Glutamatergic neuron (in vitro differentiated cells): ENCODE measurements around the gene ATG5. TPM values are rescaled to one million over a fixed set of nuclear protein-coding genes. Genes with fewer than 3 reads are reported as not detected.

Experiments used
- DNase-seq: peaks from one replicate; pipeline ENCODE4 v3.0.0; 2022
- H3K27ac Mint-ChIP-seq: one replicate; pipeline ENCODE4 v1.8.0; 2020; ENCODE audit warnings: mild to moderate bottlenecking, mixed read lengths, inconsistent platforms; ENCODE audit not compliant: unreplicated experiment
- H3K27me3 Mint-ChIP-seq: one replicate; pipeline ENCODE4 v1.8.0; 2020; ENCODE audit warnings: mild to moderate bottlenecking, moderate library complexity, mixed read lengths, inconsistent platforms; ENCODE audit not compliant: unreplicated experiment
- H3K36me3 Mint-ChIP-seq: one replicate; pipeline ENCODE4 v1.8.0; 2020; ENCODE audit warnings: mild to moderate bottlenecking, mixed read lengths, inconsistent platforms; ENCODE audit not compliant: unreplicated experiment
- H3K4me1 Mint-ChIP-seq: one replicate; pipeline ENCODE4 v1.8.0; 2020; ENCODE audit warnings: mild to moderate bottlenecking, low read depth, mixed read lengths, inconsistent platforms; ENCODE audit not compliant: unreplicated experiment
- H3K4me3 Mint-ChIP-seq: one replicate; pipeline ENCODE4 v1.8.0; 2020; ENCODE audit warnings: mild to moderate bottlenecking, mixed read lengths, inconsistent platforms; ENCODE audit not compliant: unreplicated experiment
- H3K9me3 Mint-ChIP-seq: one replicate; pipeline ENCODE4 v1.8.0; 2020; ENCODE audit warnings: mild to moderate bottlenecking, moderate library complexity, mixed read lengths, inconsistent platforms; ENCODE audit not compliant: unreplicated experiment
- total RNA-seq: library from RNA; stranded (reverse); fragmentation: NEBNext Ultra II Directional; extraction: Animal tissue kit (Norgen Biotek cat#: 25700); gene quantifications from one replicate; pipeline ENCODE4 v1.2.1, GENCODE V29; 2021; ENCODE audit not compliant: unreplicated experiment
- TF ChIP-seq, protein P1 (sequence below): fragments of 200-600 bp; sonication (generic); IDR thresholded peaks from one replicate; pipeline ENCODE4 v1.5.0; 2021; ENCODE audit not compliant: partially characterized antibody, unreplicated experiment

The ATG5 gene
- total RNA-seq, 1 donor from 2014 or later: 24.8 TPM

DNA sequence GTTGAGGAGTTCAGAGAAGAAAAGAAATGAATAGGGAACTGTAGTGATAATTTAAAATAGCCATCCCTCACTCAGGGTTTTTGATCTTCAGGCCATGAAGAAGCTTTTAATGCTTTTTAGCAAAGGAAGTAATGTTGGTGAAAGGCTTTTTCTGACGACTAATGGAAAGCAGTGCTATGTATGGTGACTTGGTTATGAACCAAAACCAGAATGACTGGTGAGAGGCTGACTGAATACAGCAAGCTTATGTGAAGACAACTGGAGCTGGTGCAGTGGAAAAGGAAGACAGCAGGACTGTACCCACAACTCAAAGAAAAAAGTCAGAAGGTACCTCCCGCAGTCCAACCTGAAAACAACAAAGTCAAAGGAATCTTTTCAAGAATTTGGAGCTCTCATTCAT, 120.6 kb downstream of the ATG5 start:
- Mint-ChIP-seq H3K9me3 (no peaks in the 10 kb centered on the region), H3K27ac (no peak overlapping the region)
- TF ChIP-seq, protein P1, sequence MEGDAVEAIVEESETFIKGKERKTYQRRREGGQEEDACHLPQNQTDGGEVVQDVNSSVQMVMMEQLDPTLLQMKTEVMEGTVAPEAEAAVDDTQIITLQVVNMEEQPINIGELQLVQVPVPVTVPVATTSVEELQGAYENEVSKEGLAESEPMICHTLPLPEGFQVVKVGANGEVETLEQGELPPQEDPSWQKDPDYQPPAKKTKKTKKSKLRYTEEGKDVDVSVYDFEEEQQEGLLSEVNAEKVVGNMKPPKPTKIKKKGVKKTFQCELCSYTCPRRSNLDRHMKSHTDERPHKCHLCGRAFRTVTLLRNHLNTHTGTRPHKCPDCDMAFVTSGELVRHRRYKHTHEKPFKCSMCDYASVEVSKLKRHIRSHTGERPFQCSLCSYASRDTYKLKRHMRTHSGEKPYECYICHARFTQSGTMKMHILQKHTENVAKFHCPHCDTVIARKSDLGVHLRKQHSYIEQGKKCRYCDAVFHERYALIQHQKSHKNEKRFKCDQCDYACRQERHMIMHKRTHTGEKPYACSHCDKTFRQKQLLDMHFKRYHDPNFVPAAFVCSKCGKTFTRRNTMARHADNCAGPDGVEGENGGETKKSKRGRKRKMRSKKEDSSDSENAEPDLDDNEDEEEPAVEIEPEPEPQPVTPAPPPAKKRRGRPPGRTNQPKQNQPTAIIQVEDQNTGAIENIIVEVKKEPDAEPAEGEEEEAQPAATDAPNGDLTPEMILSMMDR: no peak

DNA sequence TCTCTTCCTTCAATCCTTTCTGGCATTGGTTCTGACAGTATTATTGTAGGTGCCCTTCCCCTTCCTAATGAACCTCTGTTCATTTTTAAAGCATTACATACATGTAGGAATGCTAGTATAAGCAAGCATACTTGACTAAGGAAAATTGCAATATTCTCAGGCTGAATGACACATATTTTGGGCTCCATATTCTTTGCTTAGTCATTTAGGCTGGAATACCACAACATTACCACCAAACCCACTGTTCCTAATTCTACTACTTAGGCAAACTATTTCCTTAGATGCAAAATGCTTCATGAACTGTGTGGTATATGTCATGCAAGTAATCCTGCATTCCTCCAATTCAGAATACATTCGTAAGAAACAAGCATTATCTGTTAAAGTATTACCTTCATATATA, 125.6 kb downstream of the ATG5 start:
- Mint-ChIP-seq H3K9me3 (no peaks in the 10 kb centered on the region), H3K4me3 (no peak overlapping the region), H3K4me1 (no peaks in the 10 kb centered on the region), H3K27me3 (no peaks in the 10 kb centered on the region), H3K27ac (no peak overlapping the region), H3K36me3 (no peaks in the 10 kb centered on the region)
- TF ChIP-seq, protein P1: no peak
- no peak for DNase-seq

More for the DNA sequence above, 120.6 kb downstream of the ATG5 start:
- H3K4me1 Mint-ChIP-seq: no peaks in the 10 kb centered on the region
- DNase-seq: no peak
- no peak overlapping the region for H3K4me3 Mint-ChIP-seq
- no peaks in the 10 kb centered on the region for H3K36me3 Mint-ChIP-seq
- no peaks in the 10 kb centered on the region for H3K27me3 Mint-ChIP-seq

DNA sequence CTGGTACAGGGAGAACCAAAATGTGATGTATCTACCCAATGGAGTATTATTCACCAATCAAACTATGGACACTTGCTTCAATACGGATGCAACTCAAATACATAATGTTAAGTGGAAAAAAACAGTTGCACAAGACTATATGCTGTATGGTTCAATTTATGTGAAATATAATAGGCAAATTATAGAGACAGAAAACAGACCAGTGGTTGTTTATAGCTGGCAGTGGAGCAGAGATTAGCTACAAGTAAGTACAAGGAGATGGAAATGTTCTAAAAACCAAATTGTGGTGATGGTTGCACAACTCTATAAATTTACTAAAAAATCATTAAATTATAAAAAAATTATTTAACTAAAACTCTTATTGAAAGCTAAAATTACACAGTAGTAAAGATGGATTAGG, 126.2 kb downstream of the ATG5 start:
- no peak overlapping the region for H3K4me3 Mint-ChIP-seq
- H3K4me1 Mint-ChIP-seq: no peaks in the 10 kb centered on the region
- H3K27ac Mint-ChIP-seq: no peak overlapping the region
- TF ChIP-seq, protein P1: no peak
- H3K27me3 Mint-ChIP-seq: no peaks in the 10 kb centered on the region
- H3K9me3 Mint-ChIP-seq: no peaks in the 10 kb centered on the region
- H3K36me3 Mint-ChIP-seq: no peaks in the 10 kb centered on the region
- no peak for DNase-seq

DNA sequence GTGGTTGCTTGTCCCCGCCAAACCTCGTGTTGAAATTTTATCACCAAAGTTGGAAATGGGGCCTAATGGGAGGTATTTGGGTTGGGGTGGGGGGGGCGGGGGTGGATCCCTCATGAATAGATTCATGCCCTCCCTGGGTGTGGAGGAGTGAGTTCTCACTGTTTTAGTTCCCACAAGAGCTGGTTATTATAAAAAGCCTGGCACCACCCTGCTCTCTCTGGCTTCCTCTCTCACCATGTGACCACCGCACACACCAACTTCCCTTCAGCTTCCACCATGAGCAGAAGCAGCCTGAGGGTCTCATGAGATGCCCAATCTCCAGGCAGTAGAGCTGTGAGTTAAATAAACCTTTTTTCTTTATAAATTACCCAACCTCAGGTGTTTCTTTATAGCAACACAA, 128.1 kb downstream of the ATG5 start:
- no peak for DNase-seq
- Mint-ChIP-seq H3K4me1 (no peaks in the 10 kb centered on the region), H3K9me3 (no peaks in the 10 kb centered on the region), H3K4me3 (no peak overlapping the region), H3K27ac (no peak overlapping the region), H3K36me3 (no peaks in the 10 kb centered on the region), H3K27me3 (no peaks in the 10 kb centered on the region)
- TF ChIP-seq, protein P1: no peak

DNA sequence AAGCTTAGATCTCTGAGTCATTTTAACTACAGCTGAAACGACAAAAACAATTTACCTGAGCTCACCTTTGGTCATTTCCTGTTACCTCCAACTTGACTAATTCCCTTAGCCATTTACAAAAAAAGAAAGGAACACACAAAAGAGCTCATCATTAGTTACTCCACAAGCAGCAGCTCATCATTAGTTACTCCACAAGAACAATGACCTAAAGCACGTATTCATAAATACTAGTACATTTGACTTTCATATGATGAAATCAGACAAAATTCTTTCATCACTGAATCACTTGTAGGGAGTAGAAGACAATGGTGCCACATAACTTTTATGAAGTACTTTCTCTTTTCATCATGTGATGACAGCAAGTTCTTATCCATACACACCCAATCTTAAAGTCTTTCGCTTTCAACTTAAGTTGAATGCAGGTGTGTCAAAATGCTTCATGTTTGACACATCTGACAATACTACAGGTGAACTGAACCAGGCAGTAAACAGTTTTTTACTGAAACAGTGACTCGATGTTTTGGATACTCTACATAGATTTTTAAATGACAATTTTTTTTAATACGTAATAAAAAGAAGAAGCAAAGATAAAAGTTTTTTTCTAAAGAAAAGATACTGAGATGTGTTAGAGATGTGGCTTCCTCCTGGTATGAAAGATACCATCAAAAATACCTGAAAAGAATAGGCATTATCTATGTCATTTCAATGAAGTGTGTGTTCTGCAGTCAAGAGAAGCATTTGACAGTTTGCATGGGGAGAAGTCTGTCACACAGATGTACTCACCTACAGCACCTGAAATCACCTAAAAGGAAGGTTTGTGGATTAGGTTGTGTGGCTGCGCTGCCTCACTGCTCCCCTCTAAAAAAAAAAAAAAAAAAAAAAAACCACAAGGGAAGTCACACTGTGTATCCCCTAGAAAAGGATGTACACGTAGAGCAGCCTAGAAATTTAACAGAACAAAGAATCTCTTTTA, 130.3 kb downstream of the ATG5 start:
- TF ChIP-seq, protein P1: no peak

More for the DNA sequence above, 130.3 kb downstream of the ATG5 start:
- Mint-ChIP-seq H3K4me3 (no peak overlapping the region), H3K27ac (no peak overlapping the region), H3K9me3 (no peaks in the 10 kb centered on the region), H3K36me3 (no peaks in the 10 kb centered on the region), H3K27me3 (no peaks in the 10 kb centered on the region), H3K4me1 (no peaks in the 10 kb centered on the region)
- DNase-seq: no peak
